HG02970 (cell line): Measurements from ENCODE around the gene LSM6.

Experiments
- ATAC-seq: cut with Tn5 transposase; IDR thresholded peaks from one replicate; pipeline ENCODE4 v1.9.1; 2021; ENCODE audit warnings: mild to moderate bottlenecking, moderate library complexity, moderate number of reproducible peaks; ENCODE audit not compliant: unreplicated experiment, low FRiP score

LSM6 gene

DNA sequence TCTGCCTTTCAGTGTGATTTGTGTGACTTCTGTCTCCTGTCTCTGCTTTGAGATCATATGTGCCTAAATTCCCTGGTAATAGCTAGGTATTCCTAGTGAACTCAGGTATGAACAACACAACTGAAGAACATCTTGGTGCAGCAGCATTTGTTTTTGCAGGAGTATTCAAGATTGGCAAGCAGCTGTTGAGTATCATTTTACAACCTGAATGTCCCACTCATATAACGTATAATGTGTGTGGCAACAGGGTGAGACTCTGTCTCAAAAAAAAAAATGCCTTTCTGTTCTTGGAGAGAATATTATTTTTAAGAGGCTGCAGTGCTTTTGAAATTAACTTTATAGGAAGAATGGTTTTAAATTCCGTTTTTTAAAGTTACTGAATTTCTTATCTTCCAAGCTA is 7.7 kb downstream of the LSM6 start:
- no peak for ATAC-seq

DNA sequence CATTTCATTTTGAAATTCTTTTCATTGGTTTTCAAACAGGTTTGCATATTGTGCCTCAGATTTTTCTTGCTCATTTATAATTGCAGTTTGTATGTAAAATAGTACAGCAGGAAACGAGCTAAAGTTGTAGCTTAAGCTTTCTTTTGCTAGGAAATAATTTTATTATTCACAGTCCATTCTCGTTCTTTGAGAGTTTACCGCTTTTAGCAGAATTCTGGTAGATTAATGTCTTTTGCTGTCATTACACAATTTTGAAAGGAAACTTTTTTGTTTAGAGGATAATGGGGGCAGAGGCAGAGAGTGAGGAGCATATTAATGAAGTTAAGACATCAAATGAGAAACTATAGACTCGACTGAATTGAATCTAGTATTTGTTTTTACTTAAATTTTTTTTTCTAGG is 10.5 kb downstream of the LSM6 start:
- ATAC-seq: no peak

DNA sequence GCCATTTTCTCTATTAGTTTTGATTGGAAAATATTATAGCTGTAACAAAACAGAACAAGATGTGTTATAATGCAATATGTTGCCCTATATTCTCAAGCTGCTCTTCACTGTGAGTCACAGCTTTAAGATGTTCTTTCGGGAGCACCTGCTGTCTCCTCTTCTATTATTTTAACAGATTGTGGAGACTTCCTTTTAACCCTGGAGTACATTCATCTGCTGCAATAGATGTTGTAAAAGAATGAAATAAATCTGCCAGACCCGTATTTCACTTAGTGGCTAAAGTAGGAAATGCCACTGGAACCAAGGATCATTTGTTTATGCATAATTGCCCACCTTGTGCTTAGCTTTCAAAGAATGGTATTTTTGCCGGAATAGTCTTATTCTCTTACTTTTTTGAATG is 11.1 kb downstream of the LSM6 start:
- ATAC-seq: no peak

DNA sequence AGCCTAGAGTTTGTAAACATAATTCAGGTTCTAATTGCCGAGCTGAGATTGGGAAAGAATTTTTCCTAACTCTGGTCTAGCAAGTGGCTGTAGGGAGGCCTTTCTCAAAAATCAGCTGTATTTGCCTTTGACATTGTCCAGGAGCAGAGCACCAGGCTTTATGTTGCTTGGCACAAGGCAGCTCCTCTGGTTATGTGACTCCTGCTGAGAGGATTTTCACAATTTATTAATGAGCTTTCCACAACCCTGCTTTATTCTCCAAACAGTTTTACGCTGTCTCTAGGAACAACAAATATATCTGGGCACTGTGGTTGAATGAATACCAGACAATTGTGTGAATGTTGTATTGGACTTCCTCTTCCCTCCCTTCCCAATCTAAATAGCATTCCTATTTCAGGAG is 14.9 kb downstream of the LSM6 start:
- ATAC-seq: no peak

DNA sequence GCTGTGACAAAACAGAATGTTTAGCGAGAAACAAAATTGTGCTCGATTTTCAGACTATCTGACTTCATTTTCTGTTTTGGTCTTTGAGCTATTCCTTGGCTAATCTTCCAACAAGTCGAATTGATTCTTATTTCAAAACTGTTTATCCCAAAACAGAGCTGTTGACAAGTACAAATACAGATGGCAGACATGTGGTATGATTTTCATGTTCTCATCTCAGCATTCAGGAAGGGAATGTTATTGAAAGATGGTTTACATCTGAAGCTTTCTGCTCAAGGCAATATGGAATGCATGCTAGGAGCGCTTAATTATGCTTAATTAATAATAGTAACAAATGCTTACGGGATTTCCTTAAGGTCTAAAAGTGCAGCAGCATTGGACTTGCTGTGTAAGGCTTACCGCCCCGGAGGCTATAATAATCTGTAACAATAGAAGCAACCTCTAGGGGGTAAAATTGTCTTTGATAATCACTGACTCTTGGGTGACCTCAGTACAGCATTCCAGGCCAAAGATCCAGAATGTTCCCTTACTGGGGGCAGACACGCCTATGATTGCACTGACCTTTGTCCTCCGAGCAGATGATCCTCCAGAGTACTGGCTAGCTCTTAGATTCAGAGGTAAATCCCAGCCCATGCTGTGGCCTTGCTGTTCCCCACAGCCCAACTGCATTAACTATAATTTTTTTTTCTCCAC is 16.4 kb downstream of the LSM6 start:
- no peak for ATAC-seq

DNA sequence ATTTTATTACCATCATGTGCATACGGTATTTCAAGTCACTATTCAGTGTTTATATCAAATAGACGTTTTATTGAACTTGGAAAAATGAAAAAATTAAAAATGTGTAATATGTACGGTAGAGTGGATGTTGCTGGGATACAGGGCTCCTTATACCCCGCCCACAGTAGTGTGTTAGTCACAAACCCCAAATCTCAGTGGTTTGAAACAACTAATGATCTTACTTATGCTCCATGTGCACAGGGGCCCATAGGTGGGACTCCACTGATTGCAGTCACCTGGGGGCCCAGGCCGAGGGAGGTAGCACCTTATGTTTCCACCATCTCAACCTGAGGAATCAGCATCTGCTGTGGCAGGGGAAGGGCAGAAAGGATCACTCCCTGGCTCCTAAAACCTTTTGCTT is 18.1 kb downstream of the LSM6 start:
- ATAC-seq: no peak

DNA sequence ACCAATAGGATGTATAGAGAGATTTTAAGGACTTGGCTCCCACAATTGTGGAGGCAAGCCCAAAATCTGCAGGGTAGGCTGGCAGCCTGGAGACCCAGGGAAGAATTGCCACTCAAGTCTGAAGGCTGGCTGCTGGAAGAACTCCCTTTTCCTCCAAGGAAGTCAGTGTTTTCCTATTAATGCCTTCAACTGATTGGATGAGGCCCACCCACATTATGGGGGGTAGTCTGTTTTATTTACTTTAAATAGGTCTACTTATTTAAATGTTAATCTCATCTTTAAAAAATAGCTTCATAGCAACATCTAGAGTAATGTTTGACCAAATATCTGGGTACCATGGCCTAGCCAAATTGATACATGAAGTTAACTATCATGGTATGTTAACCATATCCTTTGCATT is 18.7 kb downstream of the LSM6 start:
- ATAC-seq: no peak

DNA sequence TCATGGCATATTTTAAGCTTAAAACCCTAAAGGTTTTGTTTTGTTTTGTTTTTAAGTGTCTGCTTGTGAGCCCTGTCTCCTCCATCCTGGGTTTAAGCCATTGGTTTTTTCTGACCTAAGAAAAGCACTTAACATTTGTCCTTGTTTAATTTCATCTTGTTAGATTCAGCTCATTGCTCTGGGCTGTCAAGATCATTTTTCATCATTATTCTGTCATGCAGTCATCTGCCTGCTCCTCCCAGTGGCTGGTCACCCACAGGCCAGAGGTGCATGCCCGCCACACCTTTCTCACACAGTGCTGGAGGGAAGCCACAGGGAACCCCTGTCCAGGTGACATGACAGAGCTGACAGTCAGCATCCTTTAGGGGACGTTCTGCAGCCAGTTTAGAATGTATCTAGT is 27.1 kb downstream of the LSM6 start:
- no peak for ATAC-seq

DNA sequence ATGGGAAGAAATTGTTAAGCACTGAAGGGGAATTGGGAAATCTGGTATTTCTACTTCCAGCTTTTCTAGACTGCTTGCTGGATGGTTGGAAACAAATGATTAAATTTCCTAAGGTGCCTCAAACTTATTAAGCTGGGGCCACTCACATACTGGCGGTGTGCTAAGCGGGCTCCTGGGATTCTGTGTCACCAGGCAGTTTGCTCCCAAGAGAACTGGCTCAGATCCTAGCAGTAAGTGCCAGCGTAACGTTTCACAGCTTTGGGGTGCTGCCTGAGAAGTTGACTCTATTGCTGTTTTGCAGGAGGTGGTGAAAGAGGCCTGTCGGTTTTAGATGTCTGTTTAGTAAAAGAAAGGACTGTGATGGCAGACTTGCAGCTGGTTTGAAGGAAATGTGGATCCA is 31.9 kb downstream of the LSM6 start:
- ATAC-seq: no peak

DNA sequence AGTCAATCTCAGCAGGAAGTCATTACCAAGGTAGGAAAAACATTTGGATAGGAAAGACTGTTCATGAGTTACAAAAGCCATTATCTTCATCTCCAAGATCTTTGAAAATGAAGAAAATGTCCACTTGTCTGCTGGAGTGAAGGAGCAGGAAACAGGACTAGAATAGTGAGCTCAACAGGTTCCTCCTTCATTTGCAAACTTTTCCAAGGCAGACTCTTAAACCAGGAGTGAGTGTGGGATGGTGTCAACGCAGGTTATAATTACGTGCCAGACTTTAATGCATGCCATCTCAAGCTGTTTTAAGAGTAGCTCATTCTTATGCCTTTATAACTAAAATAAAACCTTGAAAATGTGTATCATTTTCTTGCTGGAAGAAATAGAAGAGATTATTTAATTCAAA is 35.4 kb downstream of the LSM6 start:
- ATAC-seq: no peak

DNA sequence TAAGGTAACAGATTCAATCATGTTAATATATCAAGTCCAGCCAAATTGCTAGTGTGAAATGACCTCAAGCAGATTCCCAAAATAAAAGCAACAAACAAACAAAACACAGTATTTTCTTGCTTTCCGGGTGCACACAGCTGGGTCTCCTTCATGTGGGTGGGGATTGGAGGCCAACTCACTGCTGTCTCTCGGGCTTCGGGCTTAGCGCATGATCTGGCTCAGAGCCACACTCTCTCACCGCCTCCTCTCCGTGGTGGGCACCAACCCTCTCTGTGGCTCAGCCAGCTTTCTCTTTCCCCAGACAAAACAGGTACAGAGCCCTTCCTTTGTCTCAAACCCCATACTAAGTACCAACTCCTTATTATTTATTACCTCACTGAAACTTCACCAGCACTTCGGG is 35.9 kb downstream of the LSM6 start:
- no peak for ATAC-seq

DNA sequence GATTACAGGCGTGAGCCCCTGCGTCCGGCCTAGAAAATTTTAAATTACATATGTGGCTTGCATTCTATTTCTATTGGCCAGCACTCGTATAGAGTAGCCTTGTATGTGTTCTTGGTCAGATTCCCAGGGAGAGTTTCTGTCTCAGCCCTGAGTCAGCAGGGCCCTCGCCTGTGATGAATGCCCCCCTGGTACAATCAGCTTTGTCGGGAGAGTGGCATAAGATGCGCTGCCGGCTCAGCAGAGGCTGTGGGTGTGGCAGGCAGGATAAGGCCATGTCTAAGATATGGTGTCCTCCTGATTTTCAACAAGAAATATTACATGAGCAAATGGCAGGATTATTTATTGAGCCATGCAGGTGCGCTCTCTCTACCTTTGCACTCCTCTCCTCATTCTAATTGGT is 37.3 kb downstream of the LSM6 start:
- ATAC-seq: no peak

DNA sequence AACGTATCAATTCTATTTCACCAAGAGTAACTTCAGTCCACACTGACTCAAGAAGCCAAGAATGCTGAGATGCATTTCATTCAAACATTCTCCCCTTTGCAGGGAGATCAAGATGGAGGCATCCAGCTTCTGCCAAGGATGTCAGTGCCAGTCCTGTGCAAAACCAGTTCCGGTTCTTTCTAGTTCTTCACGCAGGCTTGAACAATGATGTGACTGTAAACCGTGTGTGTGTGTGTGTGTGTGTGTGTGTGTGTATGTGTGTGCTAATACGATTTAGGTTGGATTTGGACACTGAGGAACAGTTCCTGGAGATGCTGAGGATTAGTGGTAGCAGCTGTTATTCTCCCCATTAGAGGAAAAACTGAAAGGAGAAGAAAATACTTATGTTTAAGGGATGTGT is 38.7 kb downstream of the LSM6 start, which contains the start of gene REELD1:
Gene REELD1 (plus strand): TSS at position 301 of the 400 bp plus-strand sequence. CDS start 2,415 bp downstream, outside the sequence.
- ATAC-seq: no peak

DNA sequence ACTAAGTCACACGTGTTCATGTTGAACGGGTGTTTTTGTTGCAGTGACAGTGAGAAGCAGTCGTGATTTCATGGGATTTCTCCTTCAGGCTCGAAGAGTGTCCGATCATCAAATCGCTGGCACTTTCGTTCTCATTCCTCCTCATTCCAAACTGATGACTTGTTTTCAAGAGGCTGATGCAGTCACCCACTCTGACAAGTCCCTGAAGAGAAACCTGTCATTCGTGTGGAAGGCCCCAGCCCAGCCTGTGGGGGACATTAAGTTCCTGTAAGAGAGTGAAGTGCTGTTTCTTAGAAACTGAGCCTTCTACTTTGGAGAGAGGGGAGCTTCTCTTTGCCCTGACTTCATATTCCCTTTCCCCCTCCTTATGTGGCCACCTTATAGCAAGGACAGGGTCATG is 46.8 kb downstream of the LSM6 start:
- no peak for ATAC-seq

DNA sequence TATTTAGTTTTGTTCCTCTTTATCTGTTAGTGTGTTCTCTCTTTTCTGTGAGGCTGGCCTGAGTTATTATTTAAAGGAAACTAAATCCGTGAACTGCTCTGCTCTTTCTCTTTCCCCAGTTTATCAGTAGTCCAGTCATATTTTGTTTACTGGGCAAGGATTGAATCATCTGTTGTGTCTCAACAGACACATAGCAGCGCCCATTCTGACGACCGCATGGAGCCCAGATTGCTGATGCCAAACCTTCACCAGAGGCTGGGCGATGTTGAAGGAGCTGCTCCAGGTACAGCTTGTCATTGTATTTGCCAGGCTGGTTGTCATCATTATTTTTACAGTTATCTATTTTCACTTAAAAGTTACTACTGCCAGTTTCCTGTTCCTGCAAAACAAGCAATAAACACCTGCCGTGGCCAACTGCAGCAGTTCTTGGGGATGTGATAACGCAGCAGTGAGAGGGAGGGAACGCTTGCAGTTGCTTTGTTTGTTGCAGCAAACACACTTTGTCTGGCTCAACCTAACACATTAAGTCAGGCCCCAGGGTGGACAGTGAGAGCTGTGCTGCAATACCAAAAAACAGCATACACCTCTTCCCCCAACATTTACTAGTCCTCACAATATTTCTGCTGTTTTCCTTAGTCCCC is 48.9 kb downstream of the LSM6 start:
- no peak for ATAC-seq

DNA sequence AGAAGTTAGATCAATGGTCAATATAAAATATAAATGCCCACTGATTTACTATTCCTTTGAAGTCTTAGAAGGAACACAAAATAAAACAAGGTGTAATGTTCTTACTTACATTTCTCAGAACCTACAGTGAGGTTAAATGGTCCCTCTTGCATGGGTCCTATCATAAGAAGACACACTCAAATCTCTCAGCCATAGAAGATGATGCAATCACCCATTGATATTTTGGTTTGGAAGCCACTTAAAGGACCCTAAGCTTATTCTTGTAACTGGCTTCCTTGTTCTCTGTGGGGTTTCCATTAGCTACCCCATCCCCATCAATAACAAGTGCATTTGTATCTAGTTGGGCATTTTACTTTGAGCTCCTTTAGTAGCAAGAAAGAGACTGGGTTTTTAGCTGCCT is 53.9 kb downstream of the LSM6 start:
- no peak for ATAC-seq

DNA sequence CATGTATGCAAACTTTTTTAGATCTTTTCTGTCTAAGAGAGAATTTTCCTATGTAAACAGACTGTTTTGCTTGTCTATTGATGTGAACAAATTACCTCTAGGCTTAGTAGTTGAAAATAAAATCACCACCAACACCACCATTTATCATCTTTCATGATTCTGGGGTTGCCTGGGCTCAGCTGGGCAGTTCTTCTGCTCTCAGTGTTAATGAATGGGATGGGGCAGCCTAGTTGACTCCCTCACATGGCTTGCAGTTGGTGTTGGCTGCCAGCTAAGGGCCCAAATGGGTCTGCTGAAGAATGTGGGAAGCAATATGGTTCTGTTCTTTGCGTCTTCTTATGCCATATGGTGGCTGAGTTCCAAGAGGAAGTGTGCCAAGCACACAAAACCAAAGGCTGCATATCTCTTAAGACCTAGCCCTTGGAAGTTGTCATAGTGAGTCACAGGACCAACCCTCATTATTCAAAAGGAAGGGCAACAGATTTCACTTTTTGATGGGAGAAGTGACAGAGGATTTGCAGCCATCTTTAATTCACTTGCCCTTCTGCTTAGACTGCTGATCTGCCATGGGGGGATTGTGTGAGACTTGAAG is 56.7 kb downstream of the LSM6 start:
- no peak for ATAC-seq

DNA sequence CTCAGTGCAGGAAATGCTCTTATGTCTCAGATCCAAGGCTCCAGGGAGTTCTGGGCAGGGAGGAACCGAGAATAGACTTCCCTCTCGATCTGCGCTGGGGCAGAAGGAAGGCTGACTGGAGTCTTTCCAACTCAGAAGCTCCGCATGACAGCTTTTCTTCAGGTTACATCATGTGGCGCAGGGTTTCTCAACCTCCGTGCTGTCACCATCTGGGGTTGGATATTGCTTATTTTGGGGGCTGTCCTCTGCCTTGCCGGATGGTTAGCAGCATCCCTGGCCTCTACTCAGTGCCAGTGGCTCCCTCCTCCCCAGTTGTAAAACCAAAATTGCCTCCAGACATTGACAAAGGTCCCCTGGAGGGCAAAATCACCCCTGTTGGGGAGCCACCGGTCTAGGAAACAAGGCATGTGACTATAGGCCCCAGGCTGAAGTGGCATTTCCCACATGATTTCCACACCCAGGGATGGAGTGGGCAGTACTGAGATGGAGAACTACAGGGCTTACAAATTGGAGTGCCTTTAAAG is 60.2 kb downstream of the LSM6 start:
- ATAC-seq: no peak

DNA sequence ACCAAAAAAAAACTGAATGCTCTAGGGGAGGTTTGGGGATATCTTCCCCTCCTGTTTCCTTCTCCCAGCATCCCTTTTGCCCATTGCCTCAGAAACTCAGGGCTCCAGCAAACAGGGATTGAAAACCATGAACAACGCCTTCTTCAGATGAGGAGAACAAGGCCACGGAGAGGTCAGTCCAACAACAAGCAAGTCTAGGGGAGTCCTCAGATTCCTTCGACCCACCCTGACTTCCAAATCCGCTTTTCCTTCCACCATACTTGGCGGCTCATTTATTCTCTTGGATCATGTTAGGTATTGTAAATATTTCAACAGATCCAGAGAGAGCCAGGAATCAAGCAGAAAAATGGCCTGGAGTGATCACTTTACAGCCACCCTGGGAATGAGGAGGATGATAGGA is 60.7 kb downstream of the LSM6 start:
- ATAC-seq: no peak

DNA sequence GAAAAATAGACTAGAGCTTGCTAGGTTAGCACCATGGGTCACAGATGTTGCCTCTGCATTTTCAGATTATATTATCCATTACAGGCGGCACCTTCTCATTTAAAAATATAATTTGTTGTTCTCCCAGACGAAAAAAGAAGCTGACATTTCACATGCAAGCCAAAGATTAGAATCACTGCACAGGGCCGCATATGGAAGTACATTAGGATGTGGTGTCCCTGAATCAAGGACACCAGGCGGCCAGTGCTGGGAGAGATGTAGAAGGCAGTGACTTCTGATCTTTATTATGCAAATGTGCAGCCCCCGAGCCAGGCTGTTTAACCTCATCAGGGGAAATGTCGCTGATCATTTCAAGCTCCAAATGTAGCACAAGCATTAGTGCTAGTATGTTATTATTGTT is 61.6 kb downstream of the LSM6 start:
- no peak for ATAC-seq

DNA sequence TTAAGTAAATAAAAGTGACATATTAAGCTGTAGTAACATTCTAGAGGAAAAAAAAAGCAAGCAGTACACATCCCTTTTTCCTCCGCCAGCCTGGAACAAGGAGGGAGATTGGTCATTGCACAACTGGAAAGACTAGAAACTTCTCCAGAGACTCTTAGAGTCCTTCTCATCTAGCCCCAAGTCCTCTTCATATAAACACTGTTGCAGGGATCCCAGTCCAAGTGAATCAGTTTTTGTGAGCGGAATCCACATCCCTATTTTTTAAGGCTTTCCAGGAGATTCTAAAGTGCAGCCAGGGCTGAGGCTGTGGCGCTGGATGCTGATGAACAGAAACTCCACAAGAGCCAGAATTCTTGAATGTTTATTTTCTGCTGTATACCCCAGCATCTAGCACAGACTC is 62.6 kb downstream of the LSM6 start:
- no peak for ATAC-seq
